Central memory CD4-positive, alpha-beta T cell (primary cell): ENCODE data around the gene KSR2.
"Not testable (repeated sequence)": the region's sequence is repeated elsewhere in the genome, so short reads cannot be mapped to it uniquely, and the experiment has no call there.

Experiments used
- DNase-seq: peaks from one replicate; pipeline ENCODE4 v3.0.0; 2022

The KSR2 gene

GRCh38 chr12:117684471-117684870 lies 284.3 kb downstream of the KSR2 start:
- DNase-seq: no peak

- DNase-seq: no peak
Measured at GRCh38 chr12:117680312-117680711, 288.5 kb downstream of the KSR2 start.

GRCh38 chr12:117679776-117680175 lies 289.0 kb downstream of the KSR2 start:
- no peak for DNase-seq

- no peak for DNase-seq
Measured at GRCh38 chr12:117674763-117675162, 294.0 kb downstream of the KSR2 start.

- no peak for DNase-seq
Measured at GRCh38 chr12:117674313-117674712, 294.5 kb downstream of the KSR2 start.

GRCh38 chr12:117671734-117672133 lies 297.1 kb downstream of the KSR2 start:
- no peak for DNase-seq

- DNase-seq: no peak
Measured at GRCh38 chr12:117664169-117664568, 304.6 kb downstream of the KSR2 start.

GRCh38 chr12:117662620-117663395 lies 306.0 kb downstream of the KSR2 start:
- no peak for DNase-seq

- DNase-seq: no peak
Measured at GRCh38 chr12:117662220-117662619, 306.6 kb downstream of the KSR2 start.

- DNase-seq: no peak
Measured at GRCh38 chr12:117661471-117661870, 307.3 kb downstream of the KSR2 start.

GRCh38 chr12:117660896-117661295 lies 307.9 kb downstream of the KSR2 start:
- no peak for DNase-seq

- no peak for DNase-seq
Measured at GRCh38 chr12:117658226-117658625, 310.6 kb downstream of the KSR2 start.

- DNase-seq: no peak
Measured at GRCh38 chr12:117649796-117650195, 319.0 kb downstream of the KSR2 start.

- DNase-seq: no peak
Measured at GRCh38 chr12:117646520-117646919, 322.3 kb downstream of the KSR2 start.

- DNase-seq: no peak
Measured at GRCh38 chr12:117645473-117645872, 323.3 kb downstream of the KSR2 start.

- DNase-seq: no peak
Measured at GRCh38 chr12:117643971-117644370, 324.8 kb downstream of the KSR2 start.

GRCh38 chr12:117641885-117642284 lies 326.9 kb downstream of the KSR2 start:
- DNase-seq: no peak

- no peak for DNase-seq
Measured at GRCh38 chr12:117640511-117640910, 328.3 kb downstream of the KSR2 start.

GRCh38 chr12:117629454-117629853 lies 339.3 kb downstream of the KSR2 start:
- DNase-seq: no peak

GRCh38 chr12:117628711-117629110 lies 340.1 kb downstream of the KSR2 start:
- DNase-seq: not testable (repeated sequence)

GRCh38 chr12:117622741-117623140 lies 346.0 kb downstream of the KSR2 start:
- DNase-seq: no peak

- no peak for DNase-seq
Measured at GRCh38 chr12:117622087-117622486, 346.7 kb downstream of the KSR2 start.

- DNase-seq: no peak
Measured at GRCh38 chr12:117607778-117608177, 361.0 kb downstream of the KSR2 start.

GRCh38 chr12:117606945-117607344 lies 361.8 kb downstream of the KSR2 start:
- DNase-seq: no peak

GRCh38 chr12:117606024-117606423 lies 362.8 kb downstream of the KSR2 start:
- no peak for DNase-seq
